LHCN-M2 (cell line): ENCODE measurements around the gene ZNF138. TPM values are rescaled to one million over a fixed set of nuclear protein-coding genes. Genes with fewer than 3 reads are reported as not detected.
"Not testable (repeated sequence)": the region's sequence is repeated elsewhere in the genome, so short reads cannot be mapped to it uniquely, and the experiment has no call there.

Experiments used
- DNase-seq: peaks from one replicate; pipeline ENCODE4 v3.0.0-alpha.2; 2012; ENCODE audit warnings: low read depth
- total RNA-seq: library from RNA; depleted of rRNA; stranded (reverse); fragments of >200 nt; gene quantifications from 2 replicates; pipeline ENCODE4 v1.2.3, GENCODE V29; 2014

ZNF138 gene
- total RNA-seq, 1 experiment from 2014 or later = 9.1 TPM

DNA sequence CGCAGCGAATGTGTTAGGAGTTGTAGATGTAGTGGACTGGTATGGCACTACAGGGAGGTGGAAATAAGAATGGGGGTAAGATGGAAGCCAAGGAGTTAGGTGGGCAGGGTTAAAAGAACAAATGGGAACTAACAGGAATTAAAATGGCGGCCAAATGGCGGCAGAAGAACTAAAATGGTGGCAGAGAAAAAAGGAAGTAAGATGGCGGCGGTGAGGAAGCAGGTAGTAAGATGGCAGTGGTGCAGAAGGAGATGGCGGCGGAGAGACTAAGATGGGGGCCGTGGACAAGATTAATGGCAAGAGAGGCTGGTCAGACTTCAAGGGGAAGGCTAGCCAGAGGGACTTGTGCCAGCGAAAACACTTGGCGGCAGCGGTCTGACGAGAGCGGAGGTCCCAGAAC, 44.5 kb downstream of the ZNF138 start:
- DNase-seq = no peak

DNA sequence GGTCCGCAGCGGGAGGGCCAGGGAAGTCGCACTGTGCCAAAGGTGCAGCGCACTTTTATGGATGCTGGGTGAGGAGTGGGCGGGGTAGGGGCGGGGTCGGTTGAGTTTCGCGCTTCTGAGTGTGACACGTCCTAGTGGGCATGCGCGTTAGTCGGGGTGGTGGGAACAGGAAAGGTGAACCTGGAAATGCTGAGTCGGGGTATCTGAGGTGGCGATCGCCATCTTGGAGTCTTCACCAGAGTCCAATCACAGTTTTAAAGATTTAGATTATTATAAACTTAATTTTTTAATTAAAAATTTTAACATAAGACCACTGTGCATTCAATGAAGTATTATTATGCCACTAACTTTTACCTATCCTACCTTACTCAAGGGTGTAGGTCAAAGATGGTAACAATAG, 45.7 kb downstream of the ZNF138 start:
- DNase-seq = no peak

GRCh38 chr7:64849250-64849923, 55.2 kb downstream of the ZNF138 start:
- DNase-seq = peak; percentile 95

DNA sequence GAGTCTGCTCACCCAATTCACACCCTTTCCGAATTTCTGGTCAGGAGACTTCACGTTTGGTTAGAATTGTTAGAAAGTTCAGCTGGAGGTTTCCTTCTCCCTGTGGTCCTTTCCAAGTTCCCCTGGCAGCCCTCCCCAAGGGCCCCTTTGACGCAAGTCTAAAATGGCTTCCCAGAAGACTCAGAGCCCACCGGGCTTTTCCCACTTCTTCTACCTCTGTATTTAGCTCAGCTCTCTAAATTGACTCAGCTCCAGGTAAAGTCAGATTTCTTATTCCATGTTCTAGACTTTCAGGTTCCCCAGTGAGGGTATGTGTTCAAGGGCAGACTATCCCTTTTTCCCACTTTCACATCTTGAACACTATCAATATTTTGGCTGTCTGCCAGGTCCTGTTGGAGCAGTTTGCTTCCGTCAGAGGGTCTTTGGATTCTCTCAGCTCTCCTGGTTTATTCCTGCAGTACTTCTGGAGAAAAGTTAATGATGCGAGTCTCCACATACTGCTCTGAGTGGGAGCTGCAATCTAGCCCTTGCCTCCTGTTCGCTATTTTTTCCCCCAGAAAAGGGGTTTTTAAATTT, 55.8 kb downstream of the ZNF138 start:
- DNase-seq = no peak

DNA sequence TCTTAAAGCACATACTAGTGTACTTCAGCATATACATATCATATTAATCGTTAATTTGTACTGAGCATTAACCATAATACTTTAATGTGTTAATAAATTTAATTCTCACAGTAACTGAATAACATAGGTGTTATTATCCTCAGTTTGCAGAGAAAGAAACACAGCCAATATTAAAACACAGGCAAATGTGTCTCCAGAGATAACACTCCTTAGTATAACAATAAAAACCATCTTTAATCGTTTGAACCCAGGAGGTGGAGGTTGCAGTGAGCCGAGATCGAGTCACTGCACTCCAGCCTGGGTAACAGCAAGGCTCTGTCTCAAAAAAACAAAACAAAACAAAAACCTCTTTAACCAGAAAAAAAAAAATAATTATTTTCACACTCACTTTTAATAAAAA, 59.5 kb downstream of the ZNF138 start:
- no peak for DNase-seq

GRCh38 chr7:64854969-64855368, 60.7 kb downstream of the ZNF138 start:
- DNase-seq = no peak

DNA sequence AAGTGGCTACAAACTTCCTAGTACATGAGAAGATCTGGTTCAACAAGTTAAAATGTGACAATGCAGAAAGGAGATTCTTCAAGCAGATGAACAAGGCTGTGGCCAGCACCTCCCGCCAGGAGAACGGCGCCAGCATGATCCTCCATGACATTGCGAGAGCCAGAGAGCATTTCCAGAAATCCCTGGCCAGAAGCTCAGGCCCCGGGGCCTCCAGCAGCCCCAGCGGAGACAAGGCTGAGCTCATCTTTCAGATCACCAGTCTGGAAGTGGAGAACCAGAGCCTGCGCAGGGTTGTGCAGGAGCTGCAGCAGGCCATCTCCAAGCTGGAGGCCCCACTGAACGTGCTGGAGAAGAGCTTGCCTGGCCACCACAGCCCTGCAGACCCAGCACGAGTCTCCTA, 68.8 kb downstream of the ZNF138 start:
- no peak for DNase-seq

- not testable (repeated sequence) for DNase-seq
Measured at GRCh38 chr7:64863530-64863929, 69.3 kb downstream of the ZNF138 start.

- no peak for DNase-seq
Measured at GRCh38 chr7:64863969-64864368, 69.7 kb downstream of the ZNF138 start.

GRCh38 chr7:64867863-64868440, 73.7 kb downstream of the ZNF138 start:
- no peak for DNase-seq

- DNase-seq = no peak
Measured at GRCh38 chr7:64868499-64868898, 74.3 kb downstream of the ZNF138 start.

GRCh38 chr7:64869121-64869725, 75.0 kb downstream of the ZNF138 start:
- no peak for DNase-seq

GRCh38 chr7:64869912-64870562, 75.8 kb downstream of the ZNF138 start:
- no peak for DNase-seq

DNA sequence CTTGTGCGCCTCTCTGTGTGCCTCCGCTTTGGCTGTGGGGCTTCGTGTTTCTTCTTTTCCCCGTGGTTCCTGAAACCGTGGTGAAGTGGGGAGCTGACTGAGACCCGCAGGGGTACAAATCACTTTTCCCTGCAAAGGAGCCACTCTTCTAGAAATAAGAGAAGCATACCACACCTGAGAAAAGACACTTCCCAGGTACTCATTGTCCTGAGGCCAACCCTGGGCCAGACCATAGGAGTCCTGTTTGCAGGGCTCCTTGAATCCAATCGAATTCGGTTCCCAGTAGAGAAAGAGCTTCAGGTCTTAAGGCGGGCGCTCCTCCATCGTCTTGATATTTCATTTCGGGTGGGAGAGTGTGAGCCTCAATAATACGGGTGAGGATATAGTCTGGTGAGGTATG, 76.4 kb downstream of the ZNF138 start:
- DNase-seq = no peak

- no peak for DNase-seq
Measured at GRCh38 chr7:64871761-64872160, 77.5 kb downstream of the ZNF138 start.

- DNase-seq = no peak
Measured at GRCh38 chr7:64872351-64873154, 78.3 kb downstream of the ZNF138 start.

GRCh38 chr7:64873155-64873500, 78.9 kb downstream of the ZNF138 start:
- no peak for DNase-seq

- no peak for DNase-seq
Measured at GRCh38 chr7:64873517-64873916, 79.3 kb downstream of the ZNF138 start.

GRCh38 chr7:64874114-64874513, 79.9 kb downstream of the ZNF138 start:
- peak; percentile 33 for DNase-seq

GRCh38 chr7:64874562-64875250, 80.5 kb downstream of the ZNF138 start:
- DNase-seq = no peak

DNA sequence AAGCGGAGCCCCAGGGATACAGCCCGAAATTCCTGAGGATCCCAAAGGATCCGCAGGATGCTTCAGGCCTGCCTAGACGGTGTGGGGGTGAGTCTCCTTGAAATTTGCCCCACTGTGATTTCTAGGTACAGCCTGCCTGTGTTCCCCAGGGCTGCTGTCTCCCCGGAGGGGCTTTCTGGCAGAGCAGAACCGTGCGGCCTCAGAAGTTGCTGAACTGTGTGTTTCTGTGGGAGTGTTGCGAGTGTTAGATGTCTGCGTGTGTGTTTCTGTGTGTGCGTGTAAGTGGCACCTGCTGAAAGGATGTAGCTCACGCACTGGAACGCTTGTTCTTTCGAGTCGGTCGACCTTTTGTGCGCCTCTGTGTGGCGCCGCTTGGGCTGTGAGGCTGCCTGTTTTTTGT, 81.0 kb downstream of the ZNF138 start:
- DNase-seq = no peak
